NCI-H1694 (cell line): ENCODE results near the gene GGT1.
"Not testable (repeated sequence)": the region's sequence is repeated elsewhere in the genome, so short reads cannot be mapped to it uniquely, and the experiment has no call there.

Experiments used
- DNase-seq: peaks from one replicate; lab custom pipeline; 2025; lab: John Stamatoyannopoulos, UW

GGT1 gene

DNA sequence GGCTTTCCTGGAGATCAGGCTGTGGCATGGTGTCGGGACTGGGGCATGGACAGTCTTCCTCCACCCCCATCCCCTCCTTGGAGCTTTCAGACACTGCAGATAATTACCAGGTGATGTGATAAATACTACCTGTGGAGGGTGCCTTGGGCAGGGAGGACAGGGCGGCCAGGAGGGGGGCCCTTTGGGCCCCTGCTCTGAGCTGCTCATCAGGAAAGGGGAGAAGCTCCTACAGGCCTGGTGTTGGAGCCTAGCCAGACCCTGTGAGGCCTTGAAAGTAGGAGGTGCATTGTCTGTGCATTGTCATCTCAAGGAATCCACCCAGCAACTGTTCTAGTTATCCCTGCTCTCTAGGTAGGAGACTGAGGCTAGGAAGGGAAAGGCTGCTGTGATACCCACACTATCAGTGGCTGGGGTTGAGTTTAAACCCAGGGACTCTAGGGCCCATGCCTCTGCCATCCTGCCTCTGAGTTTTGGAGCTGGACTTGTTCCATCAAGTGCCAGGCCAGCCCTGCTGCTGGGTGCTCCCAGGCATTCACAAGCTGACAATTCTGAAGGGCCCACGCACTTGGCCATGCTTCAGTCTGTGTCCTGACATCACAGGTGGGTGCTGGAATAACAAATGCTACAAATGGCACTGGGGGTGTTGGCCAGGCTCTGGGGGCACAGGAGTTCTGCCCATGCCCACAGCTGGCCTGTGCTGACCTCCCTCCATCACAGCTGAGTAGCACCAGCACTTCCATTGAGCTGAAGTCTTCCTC lies 2.9 kb upstream of the GGT1 start:
- DNase-seq: not testable (repeated sequence)

DNA sequence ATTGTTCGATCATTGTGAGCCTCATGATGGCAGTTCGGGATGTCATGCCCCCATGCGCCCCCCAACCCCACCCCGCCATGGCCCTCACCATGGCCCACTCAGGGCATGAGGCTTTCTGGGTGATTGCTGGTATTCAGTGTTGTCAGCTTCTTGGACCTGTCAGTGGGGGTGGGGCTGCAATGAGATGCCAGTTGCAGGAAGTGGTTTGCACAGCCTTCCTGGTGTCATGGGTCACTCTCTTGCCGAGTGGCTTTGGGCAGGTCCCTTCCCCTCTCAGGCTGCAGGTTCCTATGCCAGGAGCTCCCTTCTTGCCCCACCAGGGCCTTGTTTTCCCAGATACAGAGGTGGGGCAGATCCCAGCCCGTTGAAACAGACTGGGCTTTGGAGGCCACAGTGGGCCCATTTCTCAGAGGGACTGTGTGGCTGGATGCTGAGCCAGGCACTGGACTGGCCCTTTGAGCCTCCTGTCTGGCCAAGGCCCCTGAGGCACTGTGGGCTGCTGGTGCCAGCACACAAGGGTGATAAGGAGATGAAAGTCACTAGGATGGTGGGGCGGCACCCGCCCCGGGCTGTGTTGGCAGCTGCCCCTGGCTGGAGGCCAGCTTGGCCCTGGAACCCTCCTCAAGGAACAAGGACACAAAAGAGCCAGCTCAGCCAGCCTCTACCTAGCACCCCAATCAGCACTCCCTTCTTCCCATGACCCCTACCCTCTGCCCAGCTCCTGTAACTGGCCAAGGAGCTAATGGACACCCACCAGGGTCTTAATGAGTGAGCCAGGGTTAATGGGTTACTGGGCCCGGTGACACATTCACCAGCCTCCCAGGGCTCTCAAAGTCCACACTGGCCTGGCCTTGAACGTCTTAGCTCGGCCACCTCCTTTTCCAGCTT lies 1.5 kb upstream of the GGT1 start:
- DNase-seq: no peak

DNA sequence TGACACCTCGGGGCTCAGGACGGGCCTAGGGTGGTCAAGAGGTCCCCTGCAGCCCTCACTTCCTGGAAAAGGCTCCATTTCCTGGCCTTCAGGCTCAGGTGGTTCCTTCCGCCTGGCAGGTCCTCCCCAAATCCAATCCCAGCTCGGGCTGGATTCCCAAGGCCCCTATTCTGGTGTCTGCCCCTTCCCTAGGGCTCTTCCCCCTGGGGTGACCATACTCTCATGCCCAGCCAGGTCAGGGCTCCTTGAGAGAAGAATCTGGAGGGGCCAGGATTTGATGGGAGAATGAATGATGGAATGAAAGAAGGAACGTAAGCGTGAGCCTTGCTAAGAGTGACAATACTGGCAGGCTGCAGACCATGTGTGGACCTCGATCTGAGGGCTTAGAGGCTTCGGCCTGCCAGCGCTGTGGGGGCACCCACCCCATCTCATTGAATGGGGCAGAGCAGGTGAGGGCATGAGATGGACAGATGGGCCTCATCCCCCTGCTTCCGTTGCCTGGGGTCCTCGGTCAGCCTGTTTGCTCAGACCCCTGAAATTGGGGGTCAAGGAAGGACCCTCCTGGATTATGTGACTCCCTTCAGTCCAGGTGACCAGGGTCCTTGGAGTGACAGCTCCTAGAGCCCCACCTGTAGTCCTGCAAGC lies 766 bp upstream of the GGT1 start:
- DNase-seq: not testable (repeated sequence)

DNA sequence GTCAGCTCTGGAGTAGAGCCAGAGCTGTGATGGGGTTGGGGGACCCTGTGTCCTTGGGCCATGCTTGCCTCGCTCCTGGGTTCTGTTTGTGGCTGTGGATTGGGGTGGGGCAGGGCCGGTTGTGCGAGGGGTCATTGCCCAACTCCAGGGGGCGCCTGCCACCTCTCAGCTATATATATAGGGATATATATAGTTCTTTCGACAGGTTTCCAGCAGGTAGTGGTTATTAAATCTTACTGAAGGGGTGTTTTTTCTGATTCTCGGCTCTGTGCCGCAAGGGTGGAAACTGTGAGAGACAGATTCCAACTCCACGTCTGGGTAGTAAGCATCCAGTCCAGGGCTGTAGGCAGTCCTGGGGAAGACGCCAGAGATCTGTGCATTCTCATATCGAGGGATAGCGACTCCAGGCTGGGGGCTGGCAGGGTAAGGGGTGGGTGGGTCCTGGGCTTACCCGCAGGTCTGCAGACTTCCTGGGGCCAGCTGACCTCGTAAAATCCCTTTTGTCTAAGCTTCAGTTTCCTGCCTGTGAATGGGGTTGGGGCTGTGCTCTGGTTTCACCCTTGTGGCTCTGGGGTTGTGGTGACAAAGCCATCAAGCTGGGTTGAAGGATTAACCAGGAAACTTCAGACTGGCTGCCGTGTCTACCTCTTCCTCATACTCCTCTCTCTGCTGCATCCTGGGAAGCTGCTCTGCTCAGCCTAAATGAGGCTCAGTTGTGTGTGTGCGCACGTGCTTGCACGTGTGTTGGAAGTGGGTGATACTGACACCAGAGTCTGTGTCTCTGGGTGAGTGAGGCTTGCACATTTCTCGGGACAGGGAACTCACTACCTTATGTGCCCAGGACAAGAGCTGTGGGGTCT lies 1.0 kb downstream of the GGT1 start:
- not testable (repeated sequence) for DNase-seq

DNA sequence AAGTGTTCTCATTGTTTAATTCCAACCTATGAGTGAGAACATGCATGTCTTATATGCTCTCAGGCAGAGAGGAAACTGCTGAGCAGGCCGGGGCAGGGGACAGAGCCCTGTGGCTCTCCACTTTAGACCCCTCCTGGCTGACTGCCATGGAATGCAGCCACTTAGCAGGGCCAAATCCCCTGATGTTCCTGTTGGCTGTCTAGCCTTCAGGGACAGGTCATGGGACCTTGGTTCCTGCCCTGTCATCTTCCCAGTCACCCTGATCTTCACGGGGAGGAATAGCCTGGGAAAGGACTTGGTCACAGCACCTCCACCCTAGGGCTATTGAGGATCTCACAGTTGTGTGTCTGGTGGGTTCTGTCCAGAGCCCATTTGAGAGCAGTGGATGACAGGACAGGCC lies 3.3 kb downstream of the GGT1 start:
- DNase-seq: not testable (repeated sequence)

DNA sequence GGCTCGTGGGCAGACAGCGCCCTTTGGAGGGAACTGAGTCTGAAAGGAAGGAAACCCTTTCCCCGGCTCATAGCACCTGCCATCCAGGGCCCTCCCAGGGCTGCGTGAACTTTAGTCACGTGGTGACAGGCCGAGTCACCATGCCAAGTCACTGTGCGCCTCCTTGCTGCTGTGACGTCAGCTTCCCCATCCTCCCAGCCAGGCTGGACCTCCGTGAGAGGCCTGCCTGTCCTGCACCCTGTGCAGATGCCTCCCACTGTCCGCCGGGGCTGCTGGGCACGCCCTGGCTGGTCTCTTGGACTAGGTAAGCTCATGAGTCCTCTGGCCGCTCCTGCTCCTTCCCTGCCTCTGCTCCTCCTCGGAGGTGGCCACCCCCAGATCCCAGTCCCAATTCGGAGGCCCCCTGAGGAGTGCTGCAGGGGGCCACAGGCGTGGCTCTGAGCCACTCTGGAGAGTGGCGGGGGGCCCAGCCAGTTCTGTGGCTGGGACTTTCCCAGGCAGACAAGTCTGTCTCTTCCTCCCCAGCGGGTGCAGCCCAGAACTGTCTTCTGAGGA lies 4.5 kb downstream of the GGT1 start:
- not testable (repeated sequence) for DNase-seq

DNA sequence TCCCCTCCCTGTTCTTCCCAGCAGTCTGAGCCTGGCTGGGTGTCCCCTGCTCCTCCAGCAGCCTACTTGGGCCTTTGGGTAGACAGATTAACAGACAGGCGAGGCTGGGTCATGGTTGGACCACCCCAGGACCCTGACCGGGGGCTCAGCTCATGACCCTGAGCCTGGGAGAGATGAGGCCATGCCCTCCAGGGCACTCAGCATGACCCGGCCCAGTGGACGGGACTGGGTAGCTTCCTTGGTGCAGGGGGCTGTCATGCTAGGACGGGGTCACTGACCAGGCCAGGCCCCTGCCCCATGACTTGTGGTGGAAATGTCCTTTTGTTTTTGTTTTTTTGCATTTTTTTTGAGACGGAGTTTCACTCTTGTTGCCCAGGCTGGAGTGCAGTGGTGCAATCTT lies 5.3 kb downstream of the GGT1 start:
- DNase-seq: not testable (repeated sequence)

DNA sequence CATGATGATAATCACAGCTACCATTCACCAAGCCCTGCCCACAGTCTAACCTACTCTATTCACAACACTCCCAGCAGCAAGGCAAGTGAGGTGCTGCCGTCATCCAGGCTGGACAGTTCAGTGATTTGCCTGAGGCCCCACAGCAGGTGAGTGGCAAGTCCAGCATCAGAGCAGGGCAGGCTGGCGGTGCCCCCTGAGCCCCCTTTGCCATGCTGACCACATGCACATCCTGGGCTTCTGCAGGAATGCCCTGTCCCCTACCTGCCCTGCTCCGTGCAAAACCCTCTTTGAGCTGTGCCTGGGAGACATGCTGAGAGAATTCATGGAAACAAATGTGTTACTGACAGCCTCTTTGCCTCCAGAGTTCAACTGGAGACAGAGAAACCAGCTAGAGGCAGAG lies 6.9 kb downstream of the GGT1 start:
- not testable (repeated sequence) for DNase-seq

DNA sequence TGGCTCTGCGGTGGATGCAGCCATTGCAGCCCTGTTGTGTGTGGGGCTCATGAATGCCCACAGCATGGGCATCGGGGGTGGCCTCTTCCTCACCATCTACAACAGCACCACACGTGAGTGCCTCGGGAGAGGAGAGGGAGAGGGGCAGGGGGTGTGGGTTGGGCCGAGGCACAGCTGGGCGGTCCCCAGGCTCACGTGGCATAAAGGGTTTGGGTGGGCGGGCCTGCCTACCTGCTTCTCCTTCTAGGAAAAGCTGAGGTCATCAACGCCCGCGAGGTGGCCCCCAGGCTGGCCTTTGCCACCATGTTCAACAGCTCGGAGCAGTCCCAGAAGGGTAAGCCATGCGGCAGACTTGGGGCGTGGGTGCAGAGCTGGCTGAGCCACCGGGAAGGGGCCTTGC lies 11.8 kb downstream of the GGT1 start:
- not testable (repeated sequence) for DNase-seq

DNA sequence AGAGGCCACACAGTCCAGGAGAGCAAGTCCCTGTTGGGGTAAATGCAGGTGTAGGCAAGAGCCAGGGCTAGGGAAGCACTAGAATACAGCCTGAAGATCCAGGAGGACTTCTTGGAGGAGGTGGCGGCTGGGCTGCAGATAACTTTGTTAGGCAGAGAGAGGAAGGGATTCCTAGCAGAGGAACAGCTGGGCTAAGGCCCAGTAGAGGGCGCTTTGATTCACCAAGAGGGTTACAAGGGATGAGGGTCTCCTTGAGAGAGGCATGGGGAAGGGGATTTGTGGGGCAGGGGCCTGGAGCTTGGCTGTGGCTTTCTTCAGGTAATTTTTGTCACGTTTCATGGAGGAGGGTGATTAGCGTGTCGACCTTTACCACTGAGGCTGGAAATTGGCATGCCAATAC lies 18.3 kb downstream of the GGT1 start:
- not testable (repeated sequence) for DNase-seq

DNA sequence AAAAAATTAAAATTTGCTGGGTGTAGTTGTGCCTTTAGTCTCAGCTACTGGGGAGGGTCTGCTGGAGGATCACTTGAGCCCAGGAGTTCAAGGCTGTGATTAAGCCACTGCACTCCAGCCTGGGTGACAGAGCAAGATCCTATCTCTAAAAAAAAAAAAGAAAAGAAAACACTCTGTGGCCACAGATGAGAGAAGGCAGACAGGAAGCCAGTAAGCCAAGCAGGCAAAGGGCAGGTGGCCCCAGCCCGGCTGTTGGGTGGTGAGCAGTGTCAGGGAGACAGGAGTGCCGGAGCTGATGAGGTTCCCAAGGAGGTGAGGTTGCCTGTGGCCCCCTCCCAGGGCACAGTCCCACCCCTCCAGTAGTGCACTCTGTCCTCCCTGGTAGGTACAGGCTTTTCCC lies 19.6 kb downstream of the GGT1 start:
- DNase-seq: not testable (repeated sequence)

DNA sequence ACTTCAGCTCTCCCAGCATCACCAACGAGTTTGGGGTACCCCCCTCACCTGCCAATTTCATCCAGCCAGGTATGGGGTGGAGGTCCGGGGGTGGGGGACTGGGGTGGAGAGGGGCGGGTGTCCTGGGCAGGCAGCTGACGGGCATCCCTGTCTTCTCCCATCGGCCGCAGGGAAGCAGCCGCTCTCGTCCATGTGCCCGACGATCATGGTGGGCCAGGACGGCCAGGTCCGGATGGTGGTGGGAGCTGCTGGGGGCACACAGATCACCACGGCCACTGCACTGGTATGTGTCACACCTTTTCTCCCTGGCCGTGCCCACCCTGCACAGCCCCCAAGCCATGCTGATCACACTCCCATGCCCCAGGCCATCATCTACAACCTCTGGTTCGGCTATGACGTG lies 24.9 kb downstream of the GGT1 start:
- not testable (repeated sequence) for DNase-seq

DNA sequence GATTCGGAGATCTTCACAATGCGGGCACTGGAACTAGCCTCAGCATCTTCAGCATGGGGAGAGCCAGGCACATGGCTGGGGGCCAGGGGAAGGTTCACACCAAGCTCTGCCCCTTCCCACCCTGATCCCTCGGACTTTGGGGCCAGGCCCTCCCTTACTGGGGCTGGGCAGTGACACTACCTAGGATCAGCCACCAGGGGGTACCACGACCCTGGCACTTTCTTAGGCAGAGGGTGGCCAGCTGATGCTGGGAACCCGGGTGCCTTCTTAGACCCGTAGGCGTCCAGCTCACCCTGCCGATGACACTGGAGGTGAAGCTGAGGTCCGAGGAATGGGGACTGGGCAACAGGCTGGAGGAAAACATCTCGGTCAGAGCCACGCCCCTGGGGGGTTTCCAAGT lies 26.1 kb downstream of the GGT1 start:
- DNase-seq: not testable (repeated sequence)

DNA sequence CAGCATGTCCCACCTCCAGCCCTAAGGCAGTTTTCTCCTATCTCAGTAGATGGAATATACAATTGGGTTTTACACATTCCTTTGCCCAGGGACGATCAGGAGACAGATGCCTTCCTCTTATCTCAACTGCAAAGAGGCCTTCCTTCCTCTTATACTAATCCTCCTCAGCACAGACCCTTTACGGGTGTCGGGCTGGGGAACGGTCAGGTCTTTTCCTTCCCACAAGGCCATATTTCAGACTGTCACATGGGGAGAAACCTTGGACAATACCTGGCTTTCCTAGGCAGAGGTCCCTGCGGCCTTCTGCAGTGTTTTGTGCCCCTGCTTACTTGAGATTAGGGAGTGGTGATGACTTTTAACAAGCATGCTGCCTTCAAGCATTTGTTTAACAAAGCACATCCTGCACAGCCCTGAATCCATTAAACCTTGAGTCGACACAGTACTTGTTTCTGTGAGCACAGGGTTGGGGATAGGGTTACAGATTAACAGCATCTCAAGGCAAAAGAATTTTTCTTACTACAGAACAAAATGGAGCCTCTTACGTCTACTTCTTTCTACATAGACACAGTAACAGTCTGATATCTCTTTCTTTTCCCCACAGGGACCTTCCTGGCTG lies 27.9 kb downstream of the GGT1 start:
- not testable (repeated sequence) for DNase-seq

DNA sequence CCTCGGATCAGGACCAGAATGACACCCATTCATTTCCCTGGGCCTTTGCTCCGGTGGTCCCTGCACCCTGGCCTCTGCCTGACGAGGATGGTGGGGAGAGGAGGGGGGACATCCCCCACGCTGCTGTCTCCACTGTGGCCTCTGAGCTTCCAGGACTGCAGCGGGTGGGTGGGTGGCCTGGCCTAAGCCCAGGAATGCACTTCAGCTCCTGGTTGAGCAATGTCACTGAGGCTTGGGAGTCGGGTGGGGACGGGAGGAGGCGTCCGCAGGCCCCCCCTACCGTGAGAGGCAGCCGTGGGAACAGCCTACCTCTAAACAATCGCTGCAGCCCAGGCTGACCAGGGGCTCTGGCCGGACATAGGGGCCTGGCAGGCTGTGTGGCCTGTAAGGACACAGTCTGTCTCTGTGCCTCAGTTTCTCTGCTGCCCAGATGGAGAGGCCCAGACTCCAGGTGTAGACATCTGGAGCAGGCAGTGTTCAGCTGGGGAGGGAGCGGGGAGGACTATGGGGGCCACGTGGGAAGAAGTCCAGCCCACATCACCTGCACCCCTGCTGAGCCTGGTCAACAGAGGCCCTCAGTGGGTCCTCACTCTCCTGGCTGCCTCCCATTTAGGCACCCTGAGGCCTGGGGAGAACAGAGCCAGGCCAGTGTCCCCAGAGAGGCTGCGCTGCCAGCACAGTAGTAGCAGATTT lies 28.6 kb downstream of the GGT1 start:
- not testable (repeated sequence) for DNase-seq

DNA sequence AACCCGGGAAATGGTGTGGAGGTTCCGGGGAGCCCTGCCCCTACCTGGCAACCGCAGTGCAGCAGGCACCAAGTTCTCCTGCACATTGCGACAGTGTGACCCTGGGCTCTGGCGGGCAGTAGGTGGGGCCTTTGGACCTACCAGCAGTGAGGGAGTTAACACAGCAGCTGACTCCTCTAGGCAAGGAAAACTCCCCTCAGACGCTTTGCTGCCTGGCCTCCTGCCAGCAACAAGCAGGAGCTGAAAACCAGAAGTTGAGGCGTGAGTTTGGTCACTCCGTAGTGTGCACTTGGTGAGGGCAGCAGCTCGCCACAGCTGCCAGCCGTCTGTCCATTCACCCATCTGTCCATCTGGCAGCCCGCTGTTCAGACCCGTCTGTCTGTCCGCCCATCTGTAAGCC lies 29.6 kb downstream of the GGT1 start:
- DNase-seq: not testable (repeated sequence)

DNA sequence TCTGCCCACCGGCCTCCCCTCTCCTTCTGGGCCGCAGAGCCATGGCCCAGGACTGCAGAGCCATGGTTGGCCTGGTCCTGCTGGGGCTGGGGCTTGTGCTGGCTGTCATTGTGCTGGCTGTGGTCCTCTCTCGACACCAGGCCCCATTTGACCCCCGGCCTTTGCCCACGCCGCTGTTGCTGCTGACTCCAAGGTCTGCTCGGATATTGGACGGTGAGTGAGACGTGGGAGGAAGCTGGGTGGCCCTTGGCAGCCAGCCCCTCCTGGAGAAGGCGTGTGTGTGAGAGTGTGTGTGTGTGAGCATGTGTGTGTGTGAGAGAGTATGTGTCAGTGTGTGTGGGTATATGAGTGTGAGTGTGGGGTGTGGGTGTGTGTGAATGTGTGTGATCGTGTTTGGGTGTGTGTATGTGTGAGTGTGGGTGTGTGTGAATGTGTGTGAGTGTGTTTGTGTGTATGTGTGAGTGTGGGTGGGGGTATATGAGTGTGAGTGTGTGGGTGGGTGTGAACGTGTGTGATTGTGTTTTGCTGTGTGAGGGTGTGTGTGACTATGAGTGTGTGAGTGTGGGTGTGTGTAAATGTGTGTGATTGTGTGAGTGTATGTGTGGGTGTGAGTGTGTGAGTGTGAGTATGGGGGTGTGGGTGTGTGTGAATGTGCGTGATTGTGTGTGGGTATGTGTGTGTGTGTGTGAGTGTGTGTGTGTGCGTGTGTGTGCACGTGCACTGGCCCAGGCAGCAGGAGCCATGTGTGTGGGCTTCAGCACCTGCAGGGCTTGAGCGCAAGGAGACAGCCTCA lies 30.4 kb downstream of the GGT1 start:
- not testable (repeated sequence) for DNase-seq

DNA sequence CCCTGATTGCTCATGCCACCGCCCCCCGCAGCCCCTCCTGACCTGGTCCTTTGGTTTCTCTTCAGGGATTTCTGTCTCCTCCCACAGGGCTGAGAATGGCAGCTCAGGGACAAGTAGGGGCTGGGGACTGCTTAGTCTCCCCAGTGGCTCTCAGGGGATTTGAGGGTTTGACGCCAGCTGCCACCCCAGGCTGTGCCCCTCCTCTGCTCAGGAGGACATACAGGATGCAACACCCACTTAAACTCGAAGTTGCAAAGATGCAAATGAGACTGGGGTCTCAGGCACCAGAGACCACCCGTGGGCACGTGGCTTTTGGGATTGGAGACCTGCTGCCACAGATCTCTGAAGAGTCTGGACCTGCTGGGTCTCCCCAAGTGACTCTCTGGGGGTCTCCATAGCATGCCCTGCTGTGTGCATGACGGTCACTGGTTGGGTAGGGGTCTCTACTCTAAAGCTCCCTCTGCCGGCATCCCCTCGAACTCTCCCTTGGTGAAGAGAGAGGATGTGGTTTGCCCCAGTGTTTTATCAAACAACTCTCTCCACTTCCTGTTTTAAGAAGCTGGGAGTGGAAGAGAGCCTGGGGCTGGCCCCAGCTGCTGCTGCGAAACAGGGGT lies 31.9 kb downstream of the GGT1 start:
- not testable (repeated sequence) for DNase-seq

DNA sequence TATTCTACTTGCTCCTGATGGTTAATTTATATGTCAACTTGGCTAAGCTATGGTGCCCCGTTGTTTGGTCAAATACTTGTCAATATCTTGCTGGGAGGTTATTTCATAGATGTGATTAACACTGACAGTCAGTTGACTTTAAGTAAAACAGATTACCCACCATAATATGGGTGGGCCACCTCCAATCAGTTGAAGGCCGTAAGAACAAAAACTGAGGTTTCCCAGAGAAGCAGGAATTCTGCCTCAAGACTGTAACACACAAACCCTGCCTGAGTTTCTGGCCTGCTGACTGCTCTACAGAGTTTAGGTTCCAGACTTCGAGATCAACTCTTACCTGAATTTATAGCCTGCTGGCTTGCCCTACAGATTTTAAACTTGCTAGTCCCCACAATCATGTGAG lies 33.5 kb downstream of the GGT1 start:
- DNase-seq: not testable (repeated sequence)
